Measurements from ENCODE around the gene VPS4A.

DNA sequence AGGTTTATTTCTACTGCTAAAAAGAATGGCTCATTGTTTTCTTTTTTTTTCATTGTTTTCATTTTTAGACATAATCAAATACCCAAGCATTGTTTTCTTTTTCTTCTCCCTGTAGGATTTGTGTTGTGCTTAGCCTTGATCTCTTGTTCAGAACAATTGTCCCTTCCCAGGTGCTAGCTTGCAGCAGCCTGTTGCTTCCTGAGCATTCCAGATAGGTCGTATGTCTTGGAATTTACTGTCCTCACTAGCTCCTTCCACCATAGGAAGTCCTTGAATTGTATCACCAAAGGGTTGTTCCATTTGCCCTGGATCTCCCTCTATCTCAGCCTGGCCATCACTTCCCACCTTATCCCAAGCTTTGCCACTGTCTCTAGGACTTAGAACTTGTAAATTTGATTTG, 10.0 kb upstream of the VPS4A start:
- TF ChIP-seq, protein P1, sequence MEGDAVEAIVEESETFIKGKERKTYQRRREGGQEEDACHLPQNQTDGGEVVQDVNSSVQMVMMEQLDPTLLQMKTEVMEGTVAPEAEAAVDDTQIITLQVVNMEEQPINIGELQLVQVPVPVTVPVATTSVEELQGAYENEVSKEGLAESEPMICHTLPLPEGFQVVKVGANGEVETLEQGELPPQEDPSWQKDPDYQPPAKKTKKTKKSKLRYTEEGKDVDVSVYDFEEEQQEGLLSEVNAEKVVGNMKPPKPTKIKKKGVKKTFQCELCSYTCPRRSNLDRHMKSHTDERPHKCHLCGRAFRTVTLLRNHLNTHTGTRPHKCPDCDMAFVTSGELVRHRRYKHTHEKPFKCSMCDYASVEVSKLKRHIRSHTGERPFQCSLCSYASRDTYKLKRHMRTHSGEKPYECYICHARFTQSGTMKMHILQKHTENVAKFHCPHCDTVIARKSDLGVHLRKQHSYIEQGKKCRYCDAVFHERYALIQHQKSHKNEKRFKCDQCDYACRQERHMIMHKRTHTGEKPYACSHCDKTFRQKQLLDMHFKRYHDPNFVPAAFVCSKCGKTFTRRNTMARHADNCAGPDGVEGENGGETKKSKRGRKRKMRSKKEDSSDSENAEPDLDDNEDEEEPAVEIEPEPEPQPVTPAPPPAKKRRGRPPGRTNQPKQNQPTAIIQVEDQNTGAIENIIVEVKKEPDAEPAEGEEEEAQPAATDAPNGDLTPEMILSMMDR (IDR thresholded peaks at IDR 0.05; ENCODE audit: insufficient read depth, low read depth, low read length) = no peak
- no peak for TF ChIP-seq EZH2 (IDR thresholded peaks at IDR 0.05; ENCODE audit: insufficient read depth, low read length)

All from astrocyte (in vitro differentiated cells and primary cell).